CMK (cell line): ENCODE results near the gene TBC1D22A.
"Not testable (repeated sequence)": the region's sequence is repeated elsewhere in the genome, so short reads cannot be mapped to it uniquely, and the experiment has no call there.

Experiments used
- DNase-seq: peaks from one replicate; pipeline ENCODE4 v3.0.0-alpha.2; 2010; ENCODE audit warnings: low read depth

The TBC1D22A gene

DNA sequence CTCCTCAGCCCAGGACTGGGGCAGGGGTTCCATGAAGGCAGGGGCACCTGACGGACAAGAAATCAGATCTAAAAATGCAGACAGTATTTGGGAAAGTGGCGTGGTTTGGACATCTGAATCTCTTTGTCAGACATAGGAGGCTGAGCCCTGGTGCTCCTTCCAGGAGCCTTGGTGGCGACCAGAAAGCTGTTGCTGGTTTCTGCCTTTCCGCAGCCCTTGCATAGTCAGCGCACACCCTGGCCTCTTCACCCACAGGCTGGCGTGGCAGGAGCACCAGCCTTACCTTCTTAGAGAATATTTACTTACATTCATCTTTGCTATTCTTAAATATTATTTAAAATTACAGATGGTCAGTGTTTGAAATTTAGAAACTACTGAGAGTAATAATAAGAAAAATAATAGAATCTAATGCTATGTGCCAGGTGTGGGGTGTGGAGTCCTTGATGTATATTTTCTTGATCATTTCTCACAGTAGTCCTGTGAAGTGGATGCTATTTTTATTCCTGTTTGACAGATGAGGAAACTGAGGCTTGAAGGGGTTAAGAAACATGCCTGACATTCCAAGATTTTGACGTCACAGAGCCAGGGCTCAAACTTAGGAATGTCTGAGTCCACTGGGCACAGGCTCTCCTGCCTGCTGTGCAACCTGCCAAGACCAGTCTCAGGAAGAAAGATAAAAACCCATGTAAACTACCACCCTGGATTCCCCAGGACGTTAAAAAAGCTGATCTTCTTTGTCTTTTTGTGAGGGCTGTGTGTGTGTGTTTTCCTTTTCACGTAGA is 51.6 kb downstream of the TBC1D22A start:
- no peak for DNase-seq

DNA sequence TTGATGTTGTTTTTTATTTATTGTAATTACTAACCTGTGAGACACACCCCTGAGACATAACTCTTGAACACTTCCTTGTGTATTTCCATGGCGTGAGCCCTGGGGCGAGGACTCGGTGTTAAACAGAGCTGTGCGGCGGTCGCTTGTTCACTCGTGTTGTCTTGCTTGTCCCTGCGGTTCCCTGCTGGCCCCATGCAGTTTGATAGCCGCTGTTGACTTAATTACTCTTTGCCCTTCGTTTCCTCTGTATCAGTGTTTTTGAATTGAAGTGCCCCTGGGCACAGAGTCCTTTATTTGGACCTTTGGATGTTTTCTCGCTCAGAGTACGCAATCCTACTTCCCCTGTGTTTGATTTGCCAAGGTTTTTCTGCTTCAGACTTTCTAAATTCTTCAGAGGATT is 52.7 kb downstream of the TBC1D22A start:
- DNase-seq: no peak

DNA sequence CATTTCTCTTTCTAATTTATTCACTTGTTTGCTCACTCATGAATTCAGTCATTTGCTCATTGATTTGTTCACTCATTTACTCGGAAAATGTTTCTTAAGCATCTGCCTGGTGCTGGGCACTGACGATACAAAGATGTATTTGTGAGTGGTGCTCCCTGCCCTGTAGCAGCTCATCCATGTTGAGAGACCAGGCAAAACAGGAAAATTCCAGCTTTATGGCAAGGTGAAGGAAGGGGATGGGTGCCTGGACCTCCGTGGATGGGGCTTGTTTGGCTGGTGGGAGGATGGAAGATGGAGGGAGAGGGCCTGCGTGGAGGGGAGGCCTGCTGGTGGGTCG is 53.1 kb downstream of the TBC1D22A start:
- DNase-seq: no peak

DNA sequence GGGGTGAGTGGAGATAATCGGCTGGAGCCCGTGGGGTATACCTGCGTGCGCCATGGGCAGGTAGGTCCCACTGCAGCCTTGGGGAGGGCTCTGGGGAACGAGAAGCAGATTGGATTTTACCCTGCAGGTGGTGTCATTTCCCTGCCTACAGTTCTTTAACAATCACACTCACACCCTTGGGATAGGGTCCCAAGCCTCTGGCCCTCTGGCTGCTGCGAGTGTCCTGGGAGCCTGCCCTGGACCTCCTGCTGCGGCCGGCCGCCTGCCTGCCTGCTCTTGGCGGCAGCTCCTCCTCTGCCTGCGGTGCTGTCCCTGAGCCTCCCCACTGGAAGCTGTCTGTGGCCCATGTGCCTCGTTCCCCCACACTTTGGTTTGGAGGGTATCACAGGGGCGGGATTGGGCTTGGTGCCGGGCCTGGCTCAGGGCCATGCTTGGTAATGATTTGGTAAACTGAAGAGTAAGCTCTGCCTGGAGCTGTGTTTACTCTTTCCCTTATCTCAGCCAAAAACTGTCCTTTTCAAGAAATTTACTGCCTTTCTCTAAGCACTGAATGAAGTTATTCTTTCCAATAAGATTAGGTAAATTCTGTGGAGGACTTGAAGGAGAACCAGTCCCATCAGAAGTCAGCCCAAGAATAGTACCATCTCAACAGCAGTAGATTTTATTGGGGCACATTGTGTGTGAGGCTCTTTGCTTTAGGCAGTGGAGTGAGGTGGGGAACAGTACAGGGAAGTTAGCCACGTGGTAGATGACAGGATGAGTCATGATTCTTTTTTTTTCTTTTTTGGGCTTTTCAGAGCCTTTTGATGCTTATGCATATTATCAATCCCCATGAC is 53.7 kb downstream of the TBC1D22A start:
- no peak for DNase-seq

DNA sequence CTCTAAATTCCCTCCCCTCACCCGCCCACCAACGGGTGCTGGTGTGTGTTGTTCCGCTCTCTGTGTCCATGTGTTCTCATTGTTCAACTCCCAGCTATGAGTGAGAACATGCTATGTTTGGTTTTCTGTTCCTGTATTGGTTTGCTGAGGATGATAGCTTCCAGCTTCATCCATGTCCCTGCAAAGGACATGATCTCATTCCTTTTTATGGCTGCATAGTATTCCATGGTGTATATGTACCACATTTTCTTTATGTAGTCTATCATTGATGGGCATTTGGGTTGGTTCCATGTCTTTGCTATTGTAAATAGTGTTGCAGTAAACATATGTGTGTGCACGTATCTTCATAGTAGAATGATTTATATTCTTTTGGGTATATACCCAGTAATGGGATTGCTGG is 54.9 kb downstream of the TBC1D22A start:
- DNase-seq: not testable (repeated sequence)

DNA sequence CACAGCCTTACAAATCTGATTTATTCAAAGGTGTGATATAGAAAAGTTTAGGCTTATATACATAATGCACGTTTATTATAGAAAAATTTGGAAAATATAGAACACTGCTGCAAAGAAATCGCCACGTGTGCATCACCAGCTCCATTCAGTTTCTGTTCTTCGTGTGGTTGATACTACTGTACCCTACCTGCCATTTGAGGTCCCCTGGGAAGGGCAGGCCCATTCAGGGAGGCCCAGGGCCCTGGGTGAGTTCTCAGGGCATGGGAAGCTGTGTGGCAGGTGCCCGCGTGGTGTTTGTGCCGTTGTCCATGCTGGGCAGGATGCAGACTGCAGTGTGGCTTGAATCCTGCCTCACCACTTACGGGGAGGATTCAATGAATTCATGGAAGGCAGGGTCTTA is 60.8 kb downstream of the TBC1D22A start:
- DNase-seq: no peak

DNA sequence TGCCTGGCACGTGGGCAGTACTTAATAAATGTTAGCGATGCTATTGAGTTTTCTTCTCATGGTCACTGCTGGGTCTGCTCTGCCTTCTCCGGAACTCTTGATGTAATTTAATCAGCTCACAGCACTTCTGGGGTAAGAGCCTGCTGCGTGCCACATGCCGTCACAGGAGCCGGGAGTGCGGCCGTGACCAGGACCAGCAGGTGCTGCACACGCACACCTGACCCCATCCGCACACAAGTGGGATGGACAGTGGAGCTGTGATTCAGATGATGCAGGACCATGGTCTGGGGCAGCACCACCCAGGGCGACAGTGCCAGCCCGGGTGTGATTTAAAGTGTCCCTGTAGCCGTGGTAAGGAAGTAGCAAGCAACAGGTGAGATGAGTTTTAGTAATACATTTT is 61.2 kb downstream of the TBC1D22A start:
- no peak for DNase-seq

DNA sequence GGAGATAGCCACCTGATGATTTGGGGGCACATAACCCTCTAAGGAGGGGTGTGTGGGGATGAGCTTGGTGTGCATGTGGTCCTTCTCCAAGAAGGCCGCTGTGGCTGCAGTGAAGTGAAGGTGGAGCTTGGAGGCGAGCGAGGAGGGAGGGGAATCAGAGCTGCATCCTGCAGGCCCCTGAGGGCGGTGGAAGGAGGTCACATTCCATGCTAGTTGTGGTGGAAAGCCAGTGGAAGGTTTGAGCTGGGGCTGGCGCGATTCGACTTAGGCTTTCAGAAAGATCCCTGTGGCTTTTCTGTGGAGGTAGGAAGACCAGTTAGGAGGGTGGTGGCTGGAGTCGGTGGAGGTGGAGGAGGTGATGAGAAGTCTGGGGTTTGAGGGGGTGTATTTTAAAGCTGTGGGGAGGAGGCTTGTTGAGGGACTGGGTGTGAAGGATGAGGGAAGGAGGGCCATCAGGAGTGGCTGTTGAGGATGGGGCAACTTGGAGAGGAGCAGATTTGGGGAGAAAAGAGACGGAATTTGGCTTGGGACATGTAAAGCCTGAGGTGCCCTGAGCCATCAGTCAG is 62.0 kb downstream of the TBC1D22A start:
- no peak for DNase-seq

DNA sequence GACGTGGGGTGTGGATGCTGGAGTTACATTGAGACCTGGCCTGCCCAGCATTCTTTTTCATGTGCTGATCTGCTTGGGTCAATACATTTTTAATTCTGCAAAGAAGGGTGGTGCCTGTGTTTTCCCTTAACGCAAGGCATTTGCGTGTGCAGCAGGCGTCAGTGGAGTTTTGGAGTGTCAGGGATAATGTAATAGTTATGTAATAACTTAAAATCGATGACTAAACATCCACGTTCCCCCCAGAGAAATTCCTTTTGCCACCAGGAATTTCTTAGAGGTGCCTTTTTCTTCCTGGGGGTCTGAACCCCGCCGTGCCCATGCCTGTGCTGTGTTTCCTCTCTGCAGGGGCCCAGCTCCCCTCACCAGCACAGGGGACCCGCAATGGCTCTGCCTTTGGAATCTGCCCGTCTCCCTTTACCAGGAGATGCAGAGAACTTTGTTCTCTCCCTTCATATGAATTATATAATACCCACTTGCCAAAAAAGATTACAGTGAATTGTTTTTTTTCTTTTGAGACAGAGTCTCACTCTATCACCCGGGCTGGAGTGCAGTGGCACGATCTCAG is 62.6 kb downstream of the TBC1D22A start:
- no peak for DNase-seq

DNA sequence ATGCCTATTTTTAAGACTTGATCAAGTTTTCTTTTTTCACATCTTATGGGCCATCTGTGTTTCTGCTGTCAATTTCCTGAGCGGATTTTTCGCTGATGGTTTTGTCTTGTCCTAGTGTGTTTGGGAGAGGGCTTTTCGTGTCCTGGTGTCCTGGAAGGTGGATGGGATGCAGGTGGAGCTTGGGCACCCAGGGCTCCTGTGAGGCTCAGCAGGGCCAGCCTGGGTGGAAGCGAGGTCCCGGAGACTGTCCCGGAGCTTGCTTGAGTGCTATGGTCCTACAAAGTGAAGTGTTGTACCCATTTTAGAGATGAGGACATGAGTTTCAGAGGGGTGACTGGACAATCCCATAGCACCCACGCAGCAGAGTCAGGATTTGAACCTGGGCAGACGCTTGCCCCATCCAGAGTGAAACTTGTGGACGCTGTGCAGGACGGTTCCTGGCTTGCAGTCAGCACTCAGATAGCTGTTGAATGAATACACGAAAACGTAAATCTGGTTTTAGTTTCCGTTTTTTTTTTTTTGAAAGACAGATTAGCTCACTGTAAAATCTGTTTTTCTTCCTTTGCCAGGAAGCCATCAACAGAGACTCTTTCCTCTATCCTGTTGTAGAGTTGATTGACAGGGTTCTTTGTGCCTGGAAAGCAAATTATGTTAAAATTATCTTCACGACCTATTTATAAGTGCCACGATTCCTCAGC is 64.1 kb downstream of the TBC1D22A start:
- DNase-seq: no peak

DNA sequence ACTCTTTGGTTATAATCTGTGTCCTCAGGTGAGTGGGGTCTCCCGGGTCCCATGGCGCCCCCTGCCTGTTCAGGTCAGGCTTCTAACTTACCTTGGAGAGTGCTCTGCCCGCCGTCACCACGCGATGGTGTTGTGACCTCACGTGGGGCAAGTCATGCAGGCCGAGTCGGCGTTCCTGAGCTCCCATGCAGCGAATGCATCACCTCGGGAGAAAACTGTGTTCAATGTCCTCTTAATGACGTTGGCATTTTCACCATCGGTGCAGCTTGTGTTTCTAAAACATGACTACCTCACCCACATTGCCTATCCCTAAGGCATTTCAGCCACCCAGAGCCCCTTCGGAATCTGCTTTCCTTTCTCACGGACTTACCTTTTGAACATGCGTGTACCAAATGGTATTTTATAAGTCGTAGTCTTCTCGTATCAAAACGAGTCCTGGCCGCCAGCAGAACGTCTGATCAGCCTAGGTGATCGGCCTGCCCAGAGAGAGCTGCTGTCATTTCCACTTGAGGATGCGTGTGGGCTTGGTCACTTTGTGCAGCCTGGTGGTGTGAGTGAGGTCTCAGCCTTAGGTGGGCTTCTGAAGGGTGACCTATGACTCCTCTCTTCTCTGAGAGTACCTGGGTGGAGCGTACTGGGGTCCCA is 64.8 kb downstream of the TBC1D22A start:
- DNase-seq: no peak

DNA sequence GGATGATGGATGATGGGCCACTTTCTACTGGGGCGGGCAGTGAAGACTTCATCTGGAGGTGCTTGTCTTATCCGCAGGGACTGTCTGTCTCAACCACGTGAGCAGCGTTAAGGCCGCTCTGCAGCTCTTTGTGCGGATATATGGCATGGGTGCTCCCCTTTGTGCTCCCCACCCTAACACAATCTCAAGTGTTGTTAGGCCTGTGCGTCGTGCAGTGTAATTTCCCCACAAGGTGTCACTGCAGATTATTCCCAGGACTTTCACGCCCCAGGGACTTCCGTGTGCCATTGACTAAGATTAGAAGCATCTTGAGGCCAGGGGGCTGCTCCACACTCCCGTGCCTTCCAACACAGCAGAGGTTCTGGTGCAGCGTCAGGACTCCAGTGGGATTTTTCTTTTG is 65.3 kb downstream of the TBC1D22A start:
- no peak for DNase-seq

DNA sequence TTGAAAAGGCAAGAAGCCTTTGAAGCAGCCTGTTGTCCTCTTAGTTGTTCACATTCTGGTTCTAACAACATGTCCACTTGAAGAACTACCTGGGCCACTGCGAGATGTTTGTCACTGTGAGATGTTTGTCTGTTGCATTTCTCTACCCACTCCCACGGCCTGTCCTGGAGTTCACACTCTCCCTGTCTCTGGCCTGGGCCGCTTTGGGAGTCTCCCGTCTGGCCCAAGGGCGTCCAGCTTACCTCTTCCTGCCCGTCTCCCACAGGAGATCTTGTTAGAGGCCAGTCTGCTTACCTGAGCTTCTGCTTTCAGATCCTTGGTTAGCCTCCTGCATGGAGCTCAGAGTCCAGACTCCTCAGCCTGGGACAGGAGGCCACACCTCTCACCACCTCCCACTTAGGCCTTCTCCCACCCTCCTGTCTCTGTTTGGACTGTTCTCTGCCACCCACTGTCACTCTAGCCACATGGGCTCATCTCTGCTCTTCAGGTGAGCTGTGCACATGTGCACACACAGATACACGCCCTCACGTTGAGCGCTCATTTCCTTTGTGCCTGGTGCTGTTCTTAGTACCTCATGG is 66.0 kb downstream of the TBC1D22A start:
- DNase-seq: no peak

DNA sequence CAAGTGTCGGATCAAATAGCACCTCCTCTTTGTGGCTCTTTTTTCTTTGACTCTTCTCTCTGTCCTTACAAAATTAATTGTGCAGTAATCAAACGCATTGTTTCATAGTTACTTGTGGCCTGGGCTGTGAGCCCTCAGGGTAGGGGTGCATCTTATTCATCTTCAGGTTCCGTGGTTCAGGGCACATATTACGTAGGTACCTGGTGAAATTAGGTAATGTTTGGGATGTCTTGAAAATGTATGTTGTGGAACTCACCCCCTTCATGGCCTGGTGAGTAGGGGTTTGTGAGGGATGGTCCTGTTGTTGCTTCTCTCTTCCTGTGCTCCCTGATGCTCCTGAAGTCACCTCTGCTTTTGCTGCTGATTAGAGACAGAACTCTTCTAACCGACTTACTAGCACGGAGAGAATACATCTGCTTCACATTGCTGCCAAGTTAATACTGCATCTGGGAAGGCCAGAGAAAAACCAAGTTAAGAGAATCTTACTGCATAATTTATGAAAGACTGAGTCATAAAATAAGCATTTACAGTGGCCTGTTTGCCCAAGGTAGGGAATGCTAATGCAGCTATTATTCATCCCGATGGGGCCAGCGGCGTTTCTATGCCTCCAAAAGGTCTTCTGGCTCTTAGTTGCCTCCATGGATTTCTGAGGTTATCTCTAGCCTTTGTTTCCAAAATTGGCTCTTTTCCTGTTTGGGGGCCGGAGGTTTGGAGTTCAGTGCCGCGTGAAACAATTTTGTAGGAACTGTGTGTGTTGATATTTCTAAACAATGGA is 66.9 kb downstream of the TBC1D22A start:
- no peak for DNase-seq

DNA sequence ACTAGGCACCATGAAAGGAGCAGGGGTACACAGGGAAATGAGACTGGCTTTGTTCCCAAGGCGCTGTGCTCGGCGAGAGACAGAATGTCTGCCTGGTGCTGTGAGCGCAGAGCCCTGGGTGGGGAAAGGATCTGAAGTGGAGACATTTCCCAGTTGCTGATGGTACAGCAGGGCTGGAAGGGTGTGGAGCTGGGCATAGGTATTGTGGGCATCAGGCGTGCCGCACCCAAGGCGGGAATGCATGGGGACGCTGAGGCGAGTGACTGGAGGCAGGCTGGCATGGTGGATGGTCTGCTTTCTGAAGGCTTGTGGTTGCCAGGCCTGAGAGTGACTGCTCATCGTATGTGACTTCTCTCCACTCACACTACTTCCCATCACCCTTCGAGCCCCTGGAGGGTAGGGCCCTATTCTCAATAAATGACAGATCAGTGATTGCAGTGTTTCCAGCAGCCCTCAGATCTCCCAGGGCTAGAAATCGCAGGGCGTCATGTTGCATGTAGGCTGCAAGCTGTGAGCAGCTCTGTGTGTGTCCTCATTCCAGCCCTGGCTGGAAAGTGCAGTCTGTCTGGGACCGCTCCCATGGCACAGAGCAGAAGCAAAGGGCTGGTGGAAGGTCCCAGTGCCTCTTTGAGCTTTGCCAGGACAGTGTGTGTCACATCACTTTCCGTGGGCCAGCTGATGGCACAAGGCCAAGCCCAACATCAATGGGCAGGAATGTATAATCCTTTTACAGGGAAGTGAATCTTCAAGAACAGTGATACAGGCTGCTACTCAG is 67.7 kb downstream of the TBC1D22A start:
- no peak for DNase-seq

DNA sequence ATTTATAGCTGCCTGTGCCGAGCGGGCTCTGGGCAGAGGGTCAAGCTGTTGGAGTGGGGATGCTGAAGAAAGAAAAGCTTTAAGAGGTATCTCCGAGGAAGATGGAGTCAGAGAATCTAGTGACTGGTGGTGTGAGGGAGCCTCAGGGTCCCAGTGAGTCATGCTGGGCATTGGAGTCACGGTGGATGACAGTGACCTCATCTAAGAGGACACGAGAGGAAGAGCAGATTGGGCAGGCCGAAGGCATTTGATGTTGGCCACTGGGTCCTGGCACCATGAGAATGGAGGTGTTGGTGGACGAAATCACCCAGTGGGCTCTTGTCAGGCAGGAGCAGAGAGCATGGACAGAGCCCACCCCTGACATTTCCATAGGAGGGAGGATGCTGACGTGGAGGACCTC is 68.4 kb downstream of the TBC1D22A start:
- no peak for DNase-seq

DNA sequence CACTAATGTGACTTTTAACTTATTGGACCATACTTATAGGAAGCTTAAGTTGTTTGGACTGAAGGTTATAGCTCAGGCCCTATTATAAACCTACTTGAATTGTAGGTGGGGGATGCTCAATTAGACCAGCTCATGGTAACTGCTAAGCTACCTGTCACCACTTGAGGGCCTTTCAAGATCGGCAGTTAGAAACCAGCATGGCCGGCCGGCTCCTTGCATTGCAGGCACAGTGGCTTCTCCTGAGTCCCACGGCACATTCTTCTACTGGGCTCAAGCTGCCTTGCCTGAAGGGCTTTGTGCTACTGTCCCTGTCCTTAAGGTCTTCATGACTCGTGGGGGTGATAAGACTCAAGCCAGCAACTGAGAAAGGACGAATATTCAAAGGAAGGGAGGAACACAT is 70.8 kb downstream of the TBC1D22A start:
- DNase-seq: no peak

DNA sequence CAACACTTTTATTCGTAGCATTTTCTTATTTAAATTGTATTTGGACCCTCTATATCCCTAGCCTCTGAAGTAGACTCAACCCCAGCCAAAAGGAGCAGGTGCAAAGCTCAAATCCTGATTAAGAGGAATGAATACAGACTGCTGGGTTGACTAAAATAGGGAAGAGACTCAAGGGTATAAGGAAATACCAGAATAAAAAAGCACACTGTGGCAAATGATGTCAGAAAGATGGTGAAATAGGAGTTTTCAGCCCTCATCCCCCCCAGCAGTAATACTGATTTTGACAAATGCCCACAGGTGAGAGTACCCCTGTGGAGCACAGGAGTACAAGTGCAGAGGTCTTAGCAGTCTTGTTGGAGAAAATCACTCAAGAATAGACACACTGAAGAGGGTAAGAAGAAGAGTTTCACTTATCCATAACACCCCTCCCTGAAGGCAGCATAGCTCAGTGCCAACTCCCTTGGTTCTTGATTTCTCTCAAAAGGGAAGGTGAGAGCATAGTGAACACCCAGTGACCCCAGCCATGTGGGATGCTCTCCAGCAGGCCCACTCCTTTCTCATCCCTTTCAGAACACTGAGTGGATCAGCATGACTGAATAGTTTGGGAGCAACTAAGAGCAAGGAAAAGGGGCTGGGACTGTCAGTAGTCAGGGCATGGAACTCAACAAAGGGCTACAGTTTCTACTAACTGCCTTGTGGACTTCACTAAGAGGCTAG is 71.7 kb downstream of the TBC1D22A start:
- no peak for DNase-seq

DNA sequence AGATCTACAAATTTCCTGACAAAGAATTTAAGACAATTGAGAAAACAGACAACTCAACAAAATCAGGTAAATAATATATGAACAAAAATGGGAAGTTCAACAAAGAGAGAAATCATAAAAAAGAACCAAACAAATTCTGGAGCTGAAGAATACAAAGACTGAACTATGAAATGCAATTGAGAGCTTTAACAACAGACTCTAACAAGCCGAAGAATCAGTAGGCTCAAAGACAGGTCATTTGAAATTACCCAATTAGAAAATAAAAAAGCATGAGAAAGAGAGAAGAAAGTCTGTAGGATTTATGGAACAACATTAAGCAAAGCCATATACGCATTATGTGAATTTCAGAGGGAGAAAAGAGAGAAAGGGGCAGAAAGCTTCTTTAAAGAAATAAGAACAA is 72.8 kb downstream of the TBC1D22A start:
- DNase-seq: no peak
